ENCODE measurements around the gene ZNF548.
A peak's percentile ranks its signal among the peaks of the same experiment; 100 is the strongest.
"Not testable (repeated sequence)": the region's sequence is repeated elsewhere in the genome, so short reads cannot be mapped to it uniquely, and the experiment has no call there.

ZNF548 gene

GRCh38 chr19:57389730-57390598, at the start of gene ZNF548:
Gene ZNF548, plus strand, starts transcription at chr19:57389854. Its CDS starts 246 bp downstream, at chr19:57390100.
- DNase-seq (ENCODE audit: low spot score), result peak; percentile 98

GRCh38 chr19:57342582-57342981, 47.1 kb upstream of the ZNF548 start:
- DNase-seq (ENCODE audit: low spot score), result no peak

GRCh38 chr19:57348136-57348535, 41.5 kb upstream of the ZNF548 start:
- no peak for DNase-seq (ENCODE audit: low spot score)

GRCh38 chr19:57350877-57351805, 38.5 kb upstream of the ZNF548 start, which contains the start of gene ZNF304:
Gene ZNF304, plus strand, starts transcription at chr19:57351271. Its CDS starts 394 bp downstream, at chr19:57351665.
- peak; percentile 99 for DNase-seq (ENCODE audit: low spot score)

- no peak for DNase-seq (ENCODE audit: low spot score)
Observed at GRCh38 chr19:57351867-57352266, 37.8 kb upstream of the ZNF548 start.

GRCh38 chr19:57355916-57356315, 33.7 kb upstream of the ZNF548 start:
- DNase-seq (ENCODE audit: low spot score), result no peak

- DNase-seq (ENCODE audit: low spot score), result no peak
Observed at GRCh38 chr19:57357406-57357805, 32.2 kb upstream of the ZNF548 start.

- DNase-seq (ENCODE audit: low spot score), result no peak
Observed at GRCh38 chr19:57359300-57359699, 30.4 kb upstream of the ZNF548 start.

- DNase-seq (ENCODE audit: low spot score), result no peak
Observed at GRCh38 chr19:57362419-57362818, 27.2 kb upstream of the ZNF548 start.

- peak; percentile 96 for DNase-seq (ENCODE audit: low spot score)
Observed at GRCh38 chr19:57362997-57363687, 26.5 kb upstream of the ZNF548 start, which contains the start of the genes TRAPPC2B and ZNF547. Gene TRAPPC2B, plus strand, starts transcription at chr19:57363551. Its CDS starts 1,283 bp downstream, at chr19:57364834. Gene ZNF547, plus strand, starts transcription at chr19:57363551. Its CDS starts 5,005 bp downstream, at chr19:57368556.

- no peak for DNase-seq (ENCODE audit: low spot score)
Observed at GRCh38 chr19:57363688-57364181, 25.9 kb upstream of the ZNF548 start.

GRCh38 chr19:57366776-57367175, 22.9 kb upstream of the ZNF548 start:
- no peak for DNase-seq (ENCODE audit: low spot score)

GRCh38 chr19:57374179-57374578, 15.5 kb upstream of the ZNF548 start:
- no peak for DNase-seq (ENCODE audit: low spot score)

GRCh38 chr19:57374647-57375046, 15.0 kb upstream of the ZNF548 start:
- not testable (repeated sequence) for DNase-seq (ENCODE audit: low spot score)

- DNase-seq (ENCODE audit: low spot score), result no peak
Observed at GRCh38 chr19:57376151-57376550, 13.5 kb upstream of the ZNF548 start.

GRCh38 chr19:57377498-57378146, 12.0 kb upstream of the ZNF548 start:
- no peak for DNase-seq (ENCODE audit: low spot score)

GRCh38 chr19:57380923-57381322, 8.7 kb upstream of the ZNF548 start:
- DNase-seq (ENCODE audit: low spot score), result no peak

- DNase-seq (ENCODE audit: low spot score), result no peak
Observed at GRCh38 chr19:57382806-57383488, 6.7 kb upstream of the ZNF548 start.

GRCh38 chr19:57389194-57389729, 392 bp upstream of the ZNF548 start:
- DNase-seq (ENCODE audit: low spot score), result no peak

- DNase-seq (ENCODE audit: low spot score), result no peak
Observed at GRCh38 chr19:57395710-57396109, 6.1 kb downstream of the ZNF548 start.

Data from iPS-NIHi11 (cell line).